ENCODE data around the gene ZNF615.

Gene ZNF615

GRCh38 chr19:51946602-51947001 is 61.4 kb downstream of the ZNF615 start:
- no peak for DNase-seq (ENCODE audit: low spot score)

GRCh38 chr19:51944798-51945552 is 63.0 kb downstream of the ZNF615 start:
- TF ChIP-seq CTCF (IDR thresholded peaks at IDR 0.05; ENCODE audit: extremely low read depth, missing control alignments) = no peak
- no peak for DNase-seq (ENCODE audit: low spot score)

More at GRCh38 chr19:51946602-51947001, 61.4 kb downstream of the ZNF615 start:
- TF ChIP-seq CTCF (IDR thresholded peaks at IDR 0.05; ENCODE audit: extremely low read depth, missing control alignments) = no peak
